T-helper 2 cell treated with Interferon-gamma antibody and Interleukin-4, amounts not matched to agents 5 μg/mL and 100 μg/mL, for 36 hours (primary cell): ENCODE results near the gene VPS26C.

Source experiments
- DNase-seq: peaks from one replicate; pipeline ENCODE4 v3.0.0; 2021; ENCODE audit warnings: low spot score
- H3K27ac Mint-ChIP-seq: one replicate; pipeline ENCODE4 v1.8.0; 2021; ENCODE audit warnings: mild to moderate bottlenecking, mixed read lengths
- H3K27me3 Mint-ChIP-seq: one replicate; pipeline ENCODE4 v1.8.0; 2021; ENCODE audit warnings: low read depth, mixed read lengths
- H3K36me3 Mint-ChIP-seq: one replicate; pipeline ENCODE4 v1.8.0; 2021; ENCODE audit warnings: low read depth, mixed read lengths
- H3K4me1 Mint-ChIP-seq: one replicate; pipeline ENCODE4 v1.8.0; 2021; ENCODE audit warnings: low read depth, mixed read lengths
- H3K4me3 Mint-ChIP-seq: one replicate; pipeline ENCODE4 v1.8.0; 2022; ENCODE audit warnings: mild to moderate bottlenecking, moderate library complexity, mixed read lengths
- H3K9me3 Mint-ChIP-seq: one replicate; pipeline ENCODE4 v1.8.0; 2021; ENCODE audit warnings: mixed read lengths

Gene VPS26C

DNA sequence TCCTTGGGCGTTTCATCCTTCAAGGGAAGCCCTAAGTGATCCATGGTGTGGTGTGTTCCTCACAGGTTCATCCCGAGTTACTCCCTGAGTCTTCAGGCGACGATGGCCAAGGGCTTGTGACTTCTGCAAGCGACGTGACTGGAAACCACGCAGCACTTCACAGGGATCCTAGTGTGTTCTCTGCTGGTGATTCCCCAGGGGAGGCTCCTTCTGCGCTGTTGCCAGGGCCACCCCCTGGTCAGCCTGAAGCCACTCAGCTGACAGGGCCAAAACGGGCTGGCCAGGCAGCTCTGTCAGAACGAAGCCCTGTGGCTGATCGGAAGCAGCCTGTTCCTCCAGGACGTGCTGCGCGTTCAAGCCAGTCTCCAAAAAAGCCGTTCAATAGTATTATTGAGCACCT, 71.5 kb downstream of the VPS26C start:
- Mint-ChIP-seq H3K27ac (no peak overlapping the region), H3K4me1 (peaks cover 7% of the 10 kb centered on the region), H3K9me3 (no peaks in the 10 kb centered on the region), H3K27me3 (no peaks in the 10 kb centered on the region), H3K36me3 (peaks cover 34% of the 10 kb centered on the region), H3K4me3 (no peak overlapping the region)
- no peak for DNase-seq

DNA sequence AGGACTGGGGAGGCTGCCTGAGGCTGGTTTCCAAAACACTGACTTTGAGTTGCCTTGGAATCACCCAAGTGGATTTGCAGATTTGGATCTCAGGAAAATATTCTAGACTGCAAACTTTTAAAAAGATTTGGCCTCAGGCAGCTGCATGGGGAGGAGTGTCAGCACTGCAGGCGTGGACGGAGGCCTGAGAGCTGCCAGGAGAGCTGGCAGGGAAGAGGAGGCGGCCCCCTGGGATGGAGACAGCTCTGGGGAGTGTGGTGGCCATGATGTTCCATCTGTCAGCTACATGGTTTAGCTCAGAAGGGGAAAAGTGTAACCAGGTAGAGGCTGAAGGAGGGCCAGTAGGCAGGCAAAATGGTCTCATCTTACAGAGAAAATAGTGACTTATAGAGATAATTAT, 72.1 kb downstream of the VPS26C start:
- H3K4me1 Mint-ChIP-seq: peaks cover 7% of the 10 kb centered on the region
- no peak for DNase-seq
- no peaks in the 10 kb centered on the region for H3K27me3 Mint-ChIP-seq
- H3K27ac Mint-ChIP-seq: no peak overlapping the region
- H3K4me3 Mint-ChIP-seq: no peak overlapping the region
- peaks cover 35% of the 10 kb centered on the region for H3K36me3 Mint-ChIP-seq
- H3K9me3 Mint-ChIP-seq: no peaks in the 10 kb centered on the region

DNA sequence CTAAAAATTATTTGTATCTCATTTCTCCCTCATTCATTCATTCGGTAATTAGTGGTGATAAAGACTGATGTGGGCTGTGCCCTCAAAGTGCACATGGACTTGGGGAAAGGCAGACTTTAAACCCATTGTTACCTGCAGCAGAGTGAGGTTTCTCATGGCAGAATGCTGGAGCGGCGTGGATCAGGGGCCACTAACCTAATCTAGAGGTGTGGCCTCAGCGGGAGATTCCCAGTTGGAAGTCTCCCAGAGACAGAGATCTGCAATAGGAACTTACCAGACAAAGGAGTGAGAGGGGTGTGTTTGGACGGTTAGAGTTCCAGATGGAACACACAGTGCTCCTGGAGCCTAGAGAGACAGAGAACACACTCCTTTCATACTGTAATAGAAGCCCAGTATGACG, 73.5 kb downstream of the VPS26C start:
- H3K27me3 Mint-ChIP-seq: no peaks in the 10 kb centered on the region
- H3K9me3 Mint-ChIP-seq: no peaks in the 10 kb centered on the region
- H3K36me3 Mint-ChIP-seq: peaks cover 41% of the 10 kb centered on the region
- no peak overlapping the region for H3K27ac Mint-ChIP-seq
- DNase-seq: no peak
- H3K4me1 Mint-ChIP-seq: peaks cover 7% of the 10 kb centered on the region
- H3K4me3 Mint-ChIP-seq: no peak overlapping the region

DNA sequence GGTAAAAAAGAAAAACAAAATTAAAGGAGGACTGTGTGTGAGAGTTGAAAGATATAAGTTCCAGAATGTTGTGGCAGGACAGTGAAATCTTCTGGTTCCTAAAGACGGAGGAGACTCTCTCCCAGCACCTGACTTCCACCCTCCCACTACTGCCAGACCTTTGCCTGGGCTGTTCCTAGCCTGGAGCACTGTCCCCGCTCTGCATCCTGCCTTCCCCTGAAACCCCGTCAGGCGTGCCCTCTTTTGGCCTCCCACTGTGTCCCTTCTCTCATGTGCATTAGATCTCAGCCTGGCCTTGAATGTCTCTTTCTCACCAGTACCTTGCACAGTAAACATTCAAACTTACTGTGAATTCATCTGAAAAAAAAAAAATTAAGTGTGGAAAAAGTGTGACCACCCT, 74.1 kb downstream of the VPS26C start:
- H3K36me3 Mint-ChIP-seq: peaks cover 41% of the 10 kb centered on the region
- no peak overlapping the region for H3K27ac Mint-ChIP-seq
- H3K27me3 Mint-ChIP-seq: no peaks in the 10 kb centered on the region
- DNase-seq: no peak
- no peak overlapping the region for H3K4me3 Mint-ChIP-seq
- peaks cover 7% of the 10 kb centered on the region for H3K4me1 Mint-ChIP-seq
- H3K9me3 Mint-ChIP-seq: no peaks in the 10 kb centered on the region

DNA sequence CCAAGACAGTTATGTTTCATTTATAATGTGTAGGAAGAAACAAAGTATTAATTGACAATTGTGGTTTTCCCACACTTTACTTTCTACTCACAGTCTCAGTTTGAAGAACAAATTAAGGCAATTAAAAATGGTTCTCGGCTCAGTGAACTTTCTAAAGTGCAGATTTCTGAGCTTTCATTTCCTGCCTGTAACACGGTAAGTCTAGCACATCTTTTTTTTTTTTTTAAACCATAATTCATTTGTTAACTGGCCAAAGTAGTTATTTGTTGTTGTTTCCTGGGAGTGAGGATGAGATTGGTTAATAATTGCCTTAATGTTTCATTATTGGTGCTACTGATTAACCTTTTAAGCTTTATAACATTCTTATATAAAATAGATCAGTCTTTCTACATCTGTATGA, 75.1 kb downstream of the VPS26C start:
- Mint-ChIP-seq H3K4me1 (peaks cover 11% of the 10 kb centered on the region), H3K36me3 (peaks cover 41% of the 10 kb centered on the region), H3K9me3 (no peaks in the 10 kb centered on the region), H3K4me3 (no peak overlapping the region), H3K27me3 (no peaks in the 10 kb centered on the region), H3K27ac (no peak overlapping the region)
- no peak for DNase-seq

DNA sequence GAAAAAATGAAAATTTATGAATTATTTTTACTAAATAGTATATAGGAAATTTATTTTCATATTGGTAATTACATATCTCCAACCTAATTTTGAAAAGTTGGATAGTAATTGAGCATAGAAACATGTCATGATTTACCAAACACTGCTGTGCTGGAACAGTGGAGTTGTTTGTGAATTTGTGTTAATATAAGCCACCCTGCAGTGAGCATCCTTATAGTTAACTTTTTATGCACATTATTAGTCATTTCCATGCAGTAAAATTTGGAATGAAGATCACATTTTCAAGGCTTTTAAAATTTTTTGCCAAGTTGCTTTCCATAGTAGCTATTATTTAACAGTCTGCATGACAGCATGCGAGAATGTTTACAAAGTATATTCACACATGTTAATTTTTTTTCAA, 78.3 kb downstream of the VPS26C start:
- H3K9me3 Mint-ChIP-seq: no peaks in the 10 kb centered on the region
- no peak overlapping the region for H3K27ac Mint-ChIP-seq
- no peak for DNase-seq
- no peaks in the 10 kb centered on the region for H3K27me3 Mint-ChIP-seq
- H3K36me3 Mint-ChIP-seq: peaks cover 35% of the 10 kb centered on the region
- H3K4me1 Mint-ChIP-seq: peaks cover 21% of the 10 kb centered on the region
- no peak overlapping the region for H3K4me3 Mint-ChIP-seq

DNA sequence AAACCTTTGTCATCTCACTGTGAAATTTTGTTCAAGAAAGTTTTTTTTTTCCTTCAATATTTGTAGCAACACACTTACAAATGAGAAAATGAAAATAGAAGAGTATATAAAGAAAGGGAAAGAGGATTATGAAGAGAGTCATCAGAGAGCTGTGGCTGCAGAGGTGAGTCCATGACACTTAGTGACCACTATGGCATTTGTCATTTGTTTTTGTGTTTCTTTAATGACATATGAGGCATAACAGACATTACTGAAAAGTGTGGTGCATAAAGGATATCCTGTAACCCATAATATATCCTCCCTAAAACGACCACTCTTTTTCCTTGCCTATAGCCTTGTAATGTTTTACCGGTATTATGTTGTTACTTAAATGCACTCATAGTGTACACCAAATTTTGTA, 80.2 kb downstream of the VPS26C start:
- Mint-ChIP-seq H3K36me3 (peaks cover 43% of the 10 kb centered on the region), H3K27ac (peak overlapping the region; percentile 61), H3K9me3 (no peaks in the 10 kb centered on the region), H3K4me1 (peaks cover 19% of the 10 kb centered on the region), H3K4me3 (no peak overlapping the region), H3K27me3 (no peaks in the 10 kb centered on the region)
- no peak for DNase-seq

DNA sequence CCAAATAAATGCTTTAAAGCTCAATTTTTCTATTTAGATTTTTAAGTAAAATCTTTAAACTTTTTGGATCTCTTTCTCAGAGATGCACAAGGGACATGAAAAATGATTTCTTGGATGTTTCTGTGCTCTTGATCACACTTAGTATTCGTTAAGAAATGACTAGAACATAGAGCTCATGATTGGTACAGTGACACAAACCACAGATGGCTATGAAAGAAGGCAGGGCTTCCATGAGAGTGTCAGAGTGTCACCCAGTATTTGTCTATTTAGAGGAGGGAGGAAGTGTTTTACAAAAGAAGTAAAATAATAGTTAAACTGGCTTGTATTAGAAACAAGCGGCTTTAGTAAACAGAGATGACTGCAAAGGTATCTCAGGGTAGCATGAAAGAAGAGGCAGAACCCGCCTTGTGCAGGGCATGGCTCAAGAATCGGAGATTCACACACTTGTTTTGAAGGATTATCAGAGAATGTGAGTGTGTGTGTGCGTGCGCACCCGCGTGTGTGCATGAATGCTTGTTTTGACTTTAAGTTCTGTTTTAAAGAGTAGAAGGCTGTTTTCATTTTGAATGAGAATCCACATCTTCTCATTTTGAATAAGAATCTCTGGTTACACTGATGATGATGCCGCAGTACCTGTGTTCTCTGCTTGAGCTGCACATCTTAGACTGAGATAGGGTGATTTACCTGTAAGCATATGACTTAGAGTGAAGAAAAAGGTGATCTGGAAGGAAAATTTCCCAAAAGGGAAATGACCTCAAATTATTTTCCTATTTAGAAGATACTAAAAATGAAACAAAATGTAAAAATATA, 82.1 kb downstream of the VPS26C start:
- H3K36me3 Mint-ChIP-seq: peaks cover 35% of the 10 kb centered on the region
- peaks cover 2% of the 10 kb centered on the region for H3K9me3 Mint-ChIP-seq
- no peak for DNase-seq
- peaks cover 15% of the 10 kb centered on the region for H3K4me1 Mint-ChIP-seq
- no peak overlapping the region for H3K4me3 Mint-ChIP-seq
- H3K27me3 Mint-ChIP-seq: no peaks in the 10 kb centered on the region
- peak overlapping the region; percentile 17 for H3K27ac Mint-ChIP-seq

DNA sequence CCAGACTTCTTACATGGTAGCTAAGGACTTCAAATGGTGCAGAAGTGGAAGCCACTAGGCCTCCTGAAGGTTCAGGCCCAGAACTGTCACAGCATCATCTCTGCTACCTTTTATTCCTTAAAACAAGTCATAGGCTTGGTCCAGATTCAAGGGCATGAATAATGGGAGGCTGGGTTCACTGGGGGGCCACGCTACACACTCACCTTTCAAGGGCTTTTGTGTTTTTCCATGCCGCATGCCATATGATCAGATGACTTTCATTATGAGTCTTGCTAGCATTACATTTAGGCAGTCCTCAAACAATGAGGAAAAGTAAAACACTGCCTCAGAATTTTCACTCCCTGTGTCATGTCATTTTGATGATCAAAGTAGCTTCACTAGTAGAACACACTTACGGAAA, 83.4 kb downstream of the VPS26C start:
- H3K4me1 Mint-ChIP-seq: peaks cover 15% of the 10 kb centered on the region
- peaks cover 5% of the 10 kb centered on the region for H3K9me3 Mint-ChIP-seq
- H3K4me3 Mint-ChIP-seq: no peak overlapping the region
- no peak for DNase-seq
- H3K27me3 Mint-ChIP-seq: no peaks in the 10 kb centered on the region
- peaks cover 38% of the 10 kb centered on the region for H3K36me3 Mint-ChIP-seq
- H3K27ac Mint-ChIP-seq: no peak overlapping the region

DNA sequence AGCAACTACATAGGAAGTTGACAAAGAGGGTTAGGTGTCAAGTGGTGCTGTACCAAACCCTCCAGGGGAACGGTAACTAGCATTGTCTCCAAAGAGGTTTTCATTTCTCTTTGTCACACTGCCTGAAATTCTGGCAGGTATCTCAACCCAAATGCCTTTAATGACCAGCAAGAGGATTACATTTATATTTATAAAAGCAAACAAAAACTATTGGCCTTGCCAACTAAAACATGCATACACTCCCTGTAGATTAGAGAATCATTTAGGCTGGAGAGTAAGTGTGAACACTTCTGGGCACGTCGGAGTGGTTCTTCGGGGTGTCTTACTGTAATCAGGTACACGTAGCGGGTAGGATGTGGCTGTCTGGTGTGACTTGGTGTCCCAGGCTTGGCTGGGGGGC, 84.9 kb downstream of the VPS26C start:
- no peaks in the 10 kb centered on the region for H3K27me3 Mint-ChIP-seq
- peaks cover 40% of the 10 kb centered on the region for H3K36me3 Mint-ChIP-seq
- no peak for DNase-seq
- peaks cover 12% of the 10 kb centered on the region for H3K4me1 Mint-ChIP-seq
- peaks cover 5% of the 10 kb centered on the region for H3K9me3 Mint-ChIP-seq
- H3K27ac Mint-ChIP-seq: no peak overlapping the region
- no peak overlapping the region for H3K4me3 Mint-ChIP-seq

DNA sequence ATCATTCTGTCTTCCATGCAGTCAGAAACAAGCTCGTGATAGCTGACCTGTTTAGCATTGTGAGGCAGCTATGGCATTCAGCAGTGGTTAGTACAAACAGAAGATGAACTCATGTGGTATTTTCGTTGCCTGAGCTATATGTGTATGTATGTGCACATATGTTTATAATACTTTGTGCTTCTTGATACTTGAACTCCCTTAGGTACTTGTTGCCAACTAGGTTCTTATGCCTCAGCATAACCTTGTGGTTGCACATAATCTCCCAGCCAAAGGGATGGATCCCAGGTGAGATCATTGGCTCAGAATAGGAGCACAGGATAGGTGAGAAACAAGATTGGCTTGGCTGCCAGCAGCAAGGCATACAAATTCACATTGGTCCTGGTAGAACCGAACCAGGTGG, 86.1 kb downstream of the VPS26C start:
- peaks cover 7% of the 10 kb centered on the region for H3K4me1 Mint-ChIP-seq
- peaks cover 5% of the 10 kb centered on the region for H3K9me3 Mint-ChIP-seq
- H3K36me3 Mint-ChIP-seq: peaks cover 38% of the 10 kb centered on the region
- H3K27ac Mint-ChIP-seq: no peak overlapping the region
- H3K27me3 Mint-ChIP-seq: no peaks in the 10 kb centered on the region
- DNase-seq: no peak
- no peak overlapping the region for H3K4me3 Mint-ChIP-seq

DNA sequence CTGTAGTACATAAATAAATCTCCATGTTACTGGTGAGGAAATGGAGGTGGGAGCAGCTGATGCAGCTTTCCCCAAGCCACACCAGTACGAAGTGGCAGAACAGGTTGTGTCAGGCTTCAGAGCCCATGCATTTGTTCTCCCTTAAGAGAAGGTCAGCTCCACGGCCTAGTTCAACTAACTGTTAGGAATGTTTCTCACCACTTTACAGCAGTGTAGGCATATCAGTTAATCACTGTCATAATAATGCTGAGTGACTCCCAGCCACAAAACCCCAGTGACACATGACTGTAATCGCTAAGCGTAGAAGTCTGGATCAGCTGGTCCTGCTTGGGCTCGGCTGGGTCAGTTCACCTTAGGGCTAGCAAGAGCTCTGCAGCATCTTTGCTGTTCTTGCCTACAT, 90.4 kb downstream of the VPS26C start:
- Mint-ChIP-seq H3K27me3 (no peaks in the 10 kb centered on the region), H3K27ac (no peak overlapping the region), H3K36me3 (peaks cover 41% of the 10 kb centered on the region), H3K4me1 (no peaks in the 10 kb centered on the region), H3K9me3 (peaks cover 5% of the 10 kb centered on the region), H3K4me3 (no peak overlapping the region)
- DNase-seq: no peak
